ENCODE measurements around the gene ARHGEF12.

The ARHGEF12 gene

GRCh38 chr11:120339394-120339890 is 3.2 kb downstream of the ARHGEF12 start:
- DNase-seq (ENCODE audit: low read depth in 2 of 2): no peak

GRCh38 chr11:120340529-120340928 is 4.3 kb downstream of the ARHGEF12 start:
- DNase-seq (ENCODE audit: low read depth in 2 of 2): no peak

GRCh38 chr11:120342226-120342625 is 6.0 kb downstream of the ARHGEF12 start:
- DNase-seq (ENCODE audit: low read depth in 2 of 2): no peak

GRCh38 chr11:120342678-120343077 is 6.5 kb downstream of the ARHGEF12 start:
- DNase-seq (ENCODE audit: low read depth in 2 of 2): no peak

- no peak for DNase-seq (ENCODE audit: low read depth in 2 of 2)
Measured at GRCh38 chr11:120343429-120343828, 7.2 kb downstream of the ARHGEF12 start.

- DNase-seq (ENCODE audit: low read depth in 2 of 2): no peak
Measured at GRCh38 chr11:120344302-120345004, 8.2 kb downstream of the ARHGEF12 start.

- no peak for DNase-seq (ENCODE audit: low read depth in 2 of 2)
Measured at GRCh38 chr11:120346233-120346632, 10.0 kb downstream of the ARHGEF12 start.

- DNase-seq (ENCODE audit: low read depth in 2 of 2): no peak
Measured at GRCh38 chr11:120350637-120351036, 14.4 kb downstream of the ARHGEF12 start.

- DNase-seq (ENCODE audit: low read depth in 2 of 2): no peak
Measured at GRCh38 chr11:120352405-120352804, 16.2 kb downstream of the ARHGEF12 start.

GRCh38 chr11:120354068-120354467 is 17.9 kb downstream of the ARHGEF12 start:
- DNase-seq (ENCODE audit: low read depth in 2 of 2): no peak

GRCh38 chr11:120354779-120355178 is 18.6 kb downstream of the ARHGEF12 start:
- DNase-seq (ENCODE audit: low read depth in 2 of 2): no peak

GRCh38 chr11:120357620-120358019 is 21.4 kb downstream of the ARHGEF12 start:
- no peak for DNase-seq (ENCODE audit: low read depth in 2 of 2)

- DNase-seq (ENCODE audit: low read depth in 2 of 2): no peak
Measured at GRCh38 chr11:120358729-120359128, 22.5 kb downstream of the ARHGEF12 start.

- DNase-seq (ENCODE audit: low read depth in 2 of 2): no peak
Measured at GRCh38 chr11:120363436-120363835, 27.2 kb downstream of the ARHGEF12 start.

GRCh38 chr11:120365512-120365911 is 29.3 kb downstream of the ARHGEF12 start:
- no peak for DNase-seq (ENCODE audit: low read depth in 2 of 2)

- no peak for DNase-seq (ENCODE audit: low read depth in 2 of 2)
Measured at GRCh38 chr11:120372296-120372695, 36.1 kb downstream of the ARHGEF12 start.

GRCh38 chr11:120375076-120375475 is 38.9 kb downstream of the ARHGEF12 start:
- no peak for DNase-seq (ENCODE audit: low read depth in 2 of 2)

- DNase-seq (ENCODE audit: low read depth in 2 of 2): no peak
Measured at GRCh38 chr11:120376547-120377182, 40.5 kb downstream of the ARHGEF12 start.

GRCh38 chr11:120378474-120378873 is 42.3 kb downstream of the ARHGEF12 start:
- DNase-seq (ENCODE audit: low read depth in 2 of 2): no peak

GRCh38 chr11:120381401-120381800 is 45.2 kb downstream of the ARHGEF12 start:
- DNase-seq (ENCODE audit: low read depth in 2 of 2): no peak

- no peak for DNase-seq (ENCODE audit: low read depth in 2 of 2)
Measured at GRCh38 chr11:120383518-120384155, 47.4 kb downstream of the ARHGEF12 start.

GRCh38 chr11:120384476-120384875 is 48.3 kb downstream of the ARHGEF12 start:
- DNase-seq (ENCODE audit: low read depth in 2 of 2): no peak

- DNase-seq (ENCODE audit: low read depth in 2 of 2): no peak
Measured at GRCh38 chr11:120385110-120385509, 48.9 kb downstream of the ARHGEF12 start.
